Peyer's patch (tissue), 4 donors: ENCODE data around the gene SNRNP70. TPM values are rescaled to one million over a fixed set of nuclear protein-coding genes. Genes with fewer than 3 reads are reported as not detected.

ENCODE experiments used
- DNase-seq, 3 donors: peaks; one replicate each; pipeline ENCODE4 v3.0.0-alpha.2; 2017 to 2019
- H3K27ac ChIP-seq, 4 donors: fragments of 200-600 bp; sonication (generic); one replicate each; pipeline ENCODE4 v1.5.1; 2016 to 2019
- H3K27me3 ChIP-seq, 2 donors: fragments of 200-600 bp; sonication (generic); one replicate each; pipeline ENCODE4 v1.5.1; 2019
- H3K36me3 ChIP-seq, 3 donors: fragments of 200-600 bp; sonication (generic); one replicate each; pipeline ENCODE4 v1.5.1; 2016 to 2019
- H3K4me1 ChIP-seq, 4 donors: fragments of 200-600 bp; sonication (generic); one replicate each; pipeline ENCODE4 v1.5.1; 2016 to 2019
- H3K4me3 ChIP-seq, 4 donors: fragments of 200-600 bp; sonication (generic); 1 replicate in 3 of 4; 2 replicates in 1 of 4; pipeline ENCODE4 v1.5.1; 2016 to 2019; ENCODE audit warnings: mild to moderate bottlenecking in 1 of 4
- H3K9me3 ChIP-seq, 4 donors: fragments of 200-600 bp; sonication (generic); one replicate each; pipeline ENCODE4 v1.5.1; 2016 to 2019; ENCODE audit warnings: mild to moderate bottlenecking in 1 of 4
- CTCF ChIP-seq, 6 experiments: fragments of 450-650 bp in 4 of 6; fragments of 200-600 bp in 2 of 6; sonication (generic) in 1 of 6; IDR thresholded peaks; one replicate each; pipeline ENCODE4 v1.5.1; 2017 to 2019; ENCODE audit warnings: antibody characterized with exemption in 6 of 6, mild to moderate bottlenecking in 3 of 6, moderate library complexity in 1 of 6
- POLR2A ChIP-seq, 2 donors: fragments of 450-650 bp; IDR thresholded peaks; one replicate each; pipeline ENCODE4 v1.5.1; 2017; ENCODE audit warnings: antibody characterized with exemption in 2 of 2, mild to moderate bottlenecking in 2 of 2, moderate library complexity in 2 of 2
- total RNA-seq, 4 donors: library from RNA; depleted of rRNA; stranded (reverse); fragments of >200 nt; gene quantifications; one replicate each; pipeline ENCODE4 v1.1.0, GENCODE V29; 2016

The SNRNP70 gene
- total RNA-seq, 4 donors from 2014 or later = 240 to 520 (median 395) TPM

DNA sequence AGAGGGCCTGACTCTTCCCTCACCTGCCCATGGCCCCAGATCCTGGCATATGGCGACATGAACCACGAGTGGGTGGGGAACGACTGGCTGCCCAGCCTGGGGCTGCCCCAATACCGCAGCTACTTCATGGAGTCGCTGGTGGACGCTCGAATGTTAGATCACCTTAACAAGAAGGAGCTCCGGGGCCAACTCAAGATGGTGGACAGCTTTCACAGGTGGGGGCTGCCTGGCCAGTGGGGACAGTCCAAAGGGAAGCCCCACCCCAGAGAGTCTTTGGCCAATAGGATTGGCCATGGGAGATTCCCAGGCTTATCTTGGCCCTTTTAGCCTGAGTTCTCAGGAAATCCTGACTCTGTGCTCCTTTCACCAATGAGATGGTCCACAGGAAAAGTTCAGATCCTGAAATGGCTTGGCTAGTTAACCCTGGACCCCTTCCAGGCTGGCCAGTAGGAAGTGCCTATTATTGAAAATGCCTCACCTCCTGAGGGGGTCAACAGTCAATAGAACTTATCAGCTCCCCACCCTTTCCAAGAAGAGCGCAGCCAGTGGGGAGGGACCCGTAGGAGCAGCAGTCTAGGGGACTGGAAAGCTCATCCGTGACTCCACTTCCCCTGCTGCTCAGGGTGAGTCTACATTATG, 62.9 kb downstream of the SNRNP70 start:
- Histone ChIP-seq H3K4me3 (peak overlapping the region in 2 of 4 donors; percentile 63 to 73), H3K27me3 (no peaks in the 10 kb centered on the region), H3K9me3 (peaks cover 0 to 12% (median 0%) of the 10 kb centered on the region in 4 donors), H3K4me1 (peaks cover 4 to 35% (median 21%) of the 10 kb centered on the region in 4 donors), H3K36me3 (no peaks in the 10 kb centered on the region), H3K27ac (peak overlapping the region in 2 of 4 donors; percentile 87 to 97)
- no peak for DNase-seq
- no peak for TF ChIP-seq POLR2A (IDR thresholded peaks at IDR 0.05)
- TF ChIP-seq CTCF (IDR thresholded peaks at IDR 0.05) = no peak

GRCh38 chr19:49148784-49149651, 63.8 kb downstream of the SNRNP70 start:
- peak overlapping the region; percentile 51 to 97 (median 85) for H3K27ac ChIP-seq
- peak; percentile 86 to 100 (median 98) for DNase-seq
- H3K9me3 ChIP-seq = peaks cover 0 to 12% (median 0%) of the 10 kb centered on the region in 4 donors
- no peaks in the 10 kb centered on the region for H3K27me3 ChIP-seq
- TF ChIP-seq CTCF (IDR thresholded peaks at IDR 0.05) (peak in 1 of 6 experiments; percentile 2), POLR2A (IDR thresholded peaks at IDR 0.05) (peak; percentile 68 to 92)
- H3K4me3 ChIP-seq = peak overlapping the region; percentile 46 to 73 (median 54)
- no peaks in the 10 kb centered on the region for H3K36me3 ChIP-seq
- peaks cover 4 to 35% (median 21%) of the 10 kb centered on the region in 4 donors for H3K4me1 ChIP-seq

GRCh38 chr19:49149652-49150105, 64.4 kb downstream of the SNRNP70 start:
- DNase-seq = peak in 1 of 3 donors; percentile 67
- H3K27me3 ChIP-seq = no peaks in the 10 kb centered on the region
- peak overlapping the region; percentile 51 to 97 (median 85) for H3K27ac ChIP-seq
- TF ChIP-seq CTCF (IDR thresholded peaks at IDR 0.05) = no peak
- TF ChIP-seq POLR2A (IDR thresholded peaks at IDR 0.05) = no peak
- peak overlapping the region; percentile 46 to 73 (median 54) for H3K4me3 ChIP-seq
- peaks cover 0 to 12% (median 0%) of the 10 kb centered on the region in 4 donors for H3K9me3 ChIP-seq
- no peaks in the 10 kb centered on the region for H3K36me3 ChIP-seq
- peaks cover 4 to 35% (median 21%) of the 10 kb centered on the region in 4 donors for H3K4me1 ChIP-seq

DNA sequence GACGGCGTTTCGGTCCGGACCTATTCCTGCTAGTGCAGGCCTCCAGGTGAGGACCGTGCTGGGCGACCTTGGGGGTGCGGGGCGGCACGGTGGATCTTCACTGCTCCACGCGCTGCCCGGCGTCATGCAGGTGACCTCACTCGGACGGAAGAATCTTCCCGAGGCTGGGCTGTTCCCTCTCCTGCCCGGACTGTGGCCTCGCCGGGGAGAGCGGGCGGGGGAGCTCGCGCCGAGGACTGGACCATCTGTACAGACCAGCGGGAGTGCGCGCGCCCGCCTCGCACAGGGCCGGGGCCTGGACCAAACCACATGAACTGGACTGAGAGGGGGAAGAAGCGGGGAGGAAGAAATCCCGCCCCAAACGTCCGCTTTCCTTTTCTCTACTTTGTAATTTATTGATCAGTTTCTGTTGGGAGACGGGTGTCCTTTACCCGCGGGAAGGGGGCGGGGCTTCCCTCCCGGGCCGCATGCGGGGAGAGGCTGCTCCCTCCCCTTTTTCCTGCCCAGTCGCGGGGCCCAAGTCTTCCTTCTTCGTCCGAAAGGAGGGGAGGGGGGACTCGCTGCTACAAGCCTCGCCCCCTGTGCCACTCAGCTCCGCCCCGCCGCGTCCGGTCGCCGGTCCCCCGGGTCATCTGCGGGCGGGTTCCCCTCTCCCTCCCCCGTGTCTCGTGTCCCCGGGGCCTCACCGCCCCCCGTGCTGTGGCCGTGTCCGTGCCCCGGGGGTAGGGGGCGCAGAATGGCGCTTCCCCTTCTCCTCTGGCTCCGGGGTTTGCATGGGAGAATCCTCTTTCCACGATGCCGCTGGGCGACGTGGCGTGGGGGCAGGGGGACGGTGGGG, 65.1 kb downstream of the SNRNP70 start:
- H3K27me3 ChIP-seq = no peaks in the 10 kb centered on the region
- peak; percentile 58 to 94 (median 91) for DNase-seq
- TF ChIP-seq CTCF (IDR thresholded peaks at IDR 0.05) = no peak
- TF ChIP-seq POLR2A (IDR thresholded peaks at IDR 0.05) = peak; percentile 68 to 81
- H3K36me3 ChIP-seq = no peaks in the 10 kb centered on the region
- peaks cover 0 to 12% (median 0%) of the 10 kb centered on the region in 4 donors for H3K9me3 ChIP-seq
- H3K4me3 ChIP-seq = peak overlapping the region; percentile 46 to 73 (median 54)
- peaks cover 4 to 35% (median 21%) of the 10 kb centered on the region in 4 donors for H3K4me1 ChIP-seq
- H3K27ac ChIP-seq = peak overlapping the region; percentile 51 to 97 (median 85)

- Histone ChIP-seq H3K9me3 (peaks cover 0 to 12% (median 0%) of the 10 kb centered on the region in 4 donors), H3K4me1 (peaks cover 4 to 34% (median 20%) of the 10 kb centered on the region in 4 donors), H3K4me3 (peak overlapping the region; percentile 46 to 73 (median 54)), H3K36me3 (no peaks in the 10 kb centered on the region), H3K27ac (peak overlapping the region; percentile 51 to 97 (median 85)), H3K27me3 (no peaks in the 10 kb centered on the region)
- DNase-seq = no peak
- TF ChIP-seq POLR2A (IDR thresholded peaks at IDR 0.05) (no peak), CTCF (IDR thresholded peaks at IDR 0.05) (no peak)
These were observed 65.6 kb downstream of the SNRNP70 start for GRCh38 chr19:49150944-49151243.
